Activated T-cell treated with anti-CD3 and anti-CD28 coated beads, Interleukin-2, amount 50 U/mL, for 24 hours (primary cell): ENCODE results near the gene UNC80.

Experiments
- DNase-seq: peaks from one replicate; pipeline ENCODE4 v3.0.0-alpha.2; 2020
- H3K27ac Mint-ChIP-seq: 2 replicates; pipeline ENCODE4 v1.8.0; 2020; ENCODE audit warnings: mild to moderate bottlenecking, mixed read lengths
- H3K27me3 Mint-ChIP-seq: 2 replicates; pipeline ENCODE4 v1.8.0; 2020; ENCODE audit warnings: mixed read lengths
- H3K36me3 Mint-ChIP-seq: 2 replicates; pipeline ENCODE4 v1.8.0; 2020; ENCODE audit warnings: low read depth, mixed read lengths
- H3K4me1 Mint-ChIP-seq: 2 replicates; pipeline ENCODE4 v1.8.0; 2020; ENCODE audit warnings: low read depth, mixed read lengths
- H3K4me3 Mint-ChIP-seq: 2 replicates; pipeline ENCODE4 v1.8.0; 2020; ENCODE audit warnings: mild to moderate bottlenecking, moderate library complexity, mixed read lengths
- H3K9me3 Mint-ChIP-seq: 2 replicates; pipeline ENCODE4 v1.8.0; 2020; ENCODE audit warnings: mixed read lengths

UNC80 gene

DNA sequence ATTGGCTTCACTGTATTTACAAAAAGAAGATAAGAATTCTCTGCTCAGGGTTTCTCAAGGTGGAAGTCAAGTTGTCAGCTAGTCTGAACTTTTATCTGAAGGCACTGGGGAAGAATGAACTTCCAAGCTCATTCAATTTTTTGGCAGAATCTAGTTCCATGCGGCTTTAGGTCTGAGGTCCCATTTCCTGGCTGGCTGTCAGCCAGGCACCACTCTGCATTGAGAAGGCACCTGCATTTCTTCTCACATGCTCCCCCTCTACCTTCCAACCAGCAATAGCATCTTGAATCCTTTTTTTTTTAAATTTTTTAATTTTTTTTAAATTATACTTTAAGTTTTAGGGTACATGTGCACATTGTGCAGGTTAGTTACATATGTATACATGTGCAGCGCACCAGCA is 184.6 kb downstream of the UNC80 start:
- no peaks in the 10 kb centered on the region for H3K4me1 Mint-ChIP-seq
- H3K36me3 Mint-ChIP-seq, result no peaks in the 10 kb centered on the region
- H3K27me3 Mint-ChIP-seq, result peaks cover 27% of the 10 kb centered on the region
- H3K4me3 Mint-ChIP-seq, result no peak overlapping the region
- no peaks in the 10 kb centered on the region for H3K9me3 Mint-ChIP-seq
- no peak overlapping the region for H3K27ac Mint-ChIP-seq
- DNase-seq, result no peak

DNA sequence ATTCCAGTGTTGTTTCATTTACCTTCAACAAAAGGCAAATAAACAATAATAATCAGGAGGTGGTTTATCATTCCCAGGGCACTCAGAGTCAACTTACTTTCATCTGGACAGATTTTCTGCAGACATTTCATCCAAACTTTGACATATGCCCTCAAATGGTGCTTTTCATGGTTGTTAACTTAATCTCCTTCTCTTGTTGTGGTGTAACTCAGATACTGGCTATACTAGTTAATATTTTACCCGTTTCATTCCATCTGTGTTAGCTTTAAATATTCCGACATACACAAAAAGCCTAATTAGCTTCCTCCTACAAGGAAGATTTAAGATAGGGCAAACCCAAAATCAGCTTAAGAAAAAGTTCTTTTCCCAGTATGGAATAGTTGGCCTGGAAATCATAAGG is 186.4 kb downstream of the UNC80 start:
- Mint-ChIP-seq H3K27ac (no peak overlapping the region), H3K4me3 (no peak overlapping the region), H3K4me1 (no peaks in the 10 kb centered on the region), H3K9me3 (no peaks in the 10 kb centered on the region), H3K27me3 (peaks cover 10% of the 10 kb centered on the region), H3K36me3 (no peaks in the 10 kb centered on the region)
- DNase-seq, result no peak

DNA sequence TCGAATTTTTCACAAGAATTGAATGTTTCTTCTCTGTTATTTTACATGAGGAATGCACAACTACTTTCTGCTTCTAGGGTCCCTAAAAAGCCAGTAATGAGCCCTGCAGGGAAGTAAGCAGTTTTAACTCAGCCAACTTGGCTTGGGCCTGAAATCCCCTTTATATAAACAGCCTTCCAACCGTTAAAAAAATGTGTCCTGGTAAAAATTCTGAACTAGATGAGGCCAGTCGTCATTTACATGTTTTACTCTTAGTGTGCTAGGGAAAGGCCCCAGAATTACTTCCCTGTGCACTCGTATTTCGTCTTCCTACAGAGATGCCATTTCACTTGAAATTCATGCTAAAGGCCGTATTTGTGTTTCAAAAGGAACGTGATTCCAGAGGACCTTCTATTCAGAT is 188.4 kb downstream of the UNC80 start:
- H3K27me3 Mint-ChIP-seq, result peaks cover 1% of the 10 kb centered on the region
- no peaks in the 10 kb centered on the region for H3K36me3 Mint-ChIP-seq
- H3K27ac Mint-ChIP-seq, result no peak overlapping the region
- H3K4me3 Mint-ChIP-seq, result no peak overlapping the region
- no peaks in the 10 kb centered on the region for H3K4me1 Mint-ChIP-seq
- H3K9me3 Mint-ChIP-seq, result no peaks in the 10 kb centered on the region
- DNase-seq, result no peak

DNA sequence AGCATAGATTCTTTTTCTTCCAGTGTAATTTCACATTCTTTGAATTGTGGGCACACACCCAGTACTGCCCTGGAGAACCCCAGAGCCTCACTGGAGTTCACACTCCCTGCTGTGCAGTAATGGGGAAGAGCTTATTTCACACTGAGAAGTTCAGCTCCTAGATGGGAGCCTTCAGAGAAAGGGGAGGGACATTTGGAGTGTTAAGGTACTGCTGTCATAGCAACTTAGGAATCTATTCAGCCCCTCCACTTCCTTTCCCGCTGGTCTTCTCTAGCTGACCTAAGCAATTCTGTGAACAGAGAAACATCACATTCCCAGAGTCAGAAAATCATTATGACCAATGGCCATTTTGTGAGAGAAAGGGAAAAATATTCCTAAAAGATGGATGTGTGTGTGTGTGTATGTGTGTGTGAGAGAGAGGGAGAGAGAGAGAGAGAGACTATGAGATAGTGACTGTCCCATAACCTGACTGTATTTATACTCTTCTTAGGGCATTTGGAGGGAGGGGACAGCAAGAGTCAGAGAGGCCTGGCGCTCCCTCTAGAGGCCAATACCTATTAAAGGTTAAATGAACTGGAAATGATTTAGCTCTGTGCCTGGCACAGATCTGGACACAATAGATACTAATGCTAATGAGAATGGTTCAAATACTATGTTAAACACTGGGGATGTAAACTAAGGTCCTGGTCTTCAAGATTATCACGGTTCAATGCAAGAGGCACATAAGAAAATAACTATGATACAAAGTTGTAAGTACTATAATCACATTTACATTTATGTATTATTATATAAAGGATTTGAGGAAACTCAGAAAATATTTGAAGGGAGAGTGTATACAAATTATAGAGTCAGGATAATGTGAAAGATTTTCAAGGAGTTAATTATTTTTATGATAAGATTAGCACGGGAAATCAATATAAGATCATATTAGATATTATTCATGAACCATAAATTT is 189.3 kb downstream of the UNC80 start:
- Mint-ChIP-seq H3K9me3 (no peaks in the 10 kb centered on the region), H3K27me3 (peaks cover 2% of the 10 kb centered on the region), H3K36me3 (no peaks in the 10 kb centered on the region), H3K4me1 (no peaks in the 10 kb centered on the region), H3K27ac (no peak overlapping the region), H3K4me3 (no peak overlapping the region)
- DNase-seq, result no peak

DNA sequence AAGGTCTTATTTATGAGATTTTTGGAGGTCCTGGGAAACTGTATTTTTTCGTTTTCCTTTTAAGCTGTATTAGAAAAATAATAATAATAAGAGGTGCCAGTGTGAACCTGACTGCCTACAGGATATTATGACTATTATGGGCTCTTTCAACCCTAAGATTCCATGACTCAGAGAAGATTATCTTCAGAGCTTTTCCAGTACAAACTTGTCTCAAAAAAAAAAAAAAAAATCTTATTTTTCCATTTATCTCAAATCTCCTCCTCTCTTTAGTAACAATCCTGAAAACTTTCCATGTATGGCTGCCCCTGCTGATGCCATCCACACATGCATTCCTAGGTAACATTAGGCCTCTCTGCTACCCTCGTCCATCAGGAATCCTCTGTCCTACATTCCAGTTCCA is 194.1 kb downstream of the UNC80 start:
- no peak overlapping the region for H3K27ac Mint-ChIP-seq
- no peaks in the 10 kb centered on the region for H3K4me1 Mint-ChIP-seq
- H3K36me3 Mint-ChIP-seq, result no peaks in the 10 kb centered on the region
- no peak for DNase-seq
- H3K9me3 Mint-ChIP-seq, result no peaks in the 10 kb centered on the region
- H3K4me3 Mint-ChIP-seq, result no peak overlapping the region
- peaks cover 2% of the 10 kb centered on the region for H3K27me3 Mint-ChIP-seq

DNA sequence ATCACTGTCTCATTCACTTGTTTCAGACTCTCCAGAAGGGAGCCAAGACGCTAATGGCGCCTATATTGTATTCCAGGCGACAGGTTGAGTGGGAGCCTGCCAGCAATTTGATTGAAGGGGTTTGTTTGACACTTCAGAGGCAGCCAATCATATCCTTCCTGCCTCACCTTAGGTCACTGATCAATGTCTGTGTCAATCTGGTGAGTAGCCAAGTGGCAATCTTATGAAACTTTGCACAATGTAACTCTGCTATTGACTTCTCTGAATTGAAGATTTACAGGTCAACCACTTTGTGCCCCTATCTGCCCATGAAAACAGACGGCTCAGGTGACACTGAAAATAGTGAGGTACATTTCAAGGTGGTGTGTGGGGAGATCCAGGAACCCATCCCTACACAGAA is 198.1 kb downstream of the UNC80 start:
- no peaks in the 10 kb centered on the region for H3K36me3 Mint-ChIP-seq

DNA sequence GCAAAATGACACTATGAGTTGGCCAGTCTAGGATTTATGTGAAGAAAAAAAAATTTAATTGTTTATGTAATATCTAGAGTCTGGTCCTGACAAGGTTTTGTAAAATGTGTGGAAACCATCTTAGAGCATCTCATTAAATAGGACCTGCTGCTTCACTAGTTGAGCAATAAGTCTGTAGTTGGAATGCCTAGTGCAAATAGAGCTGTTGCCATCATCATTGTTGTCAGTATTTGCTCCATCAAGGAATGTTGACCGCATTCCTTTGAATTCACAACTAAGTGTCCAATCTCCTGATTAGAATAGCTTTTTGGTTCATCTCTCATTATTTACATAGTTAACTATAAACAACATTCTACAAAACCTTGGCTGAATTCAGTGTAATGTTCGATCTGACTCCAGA is 198.6 kb downstream of the UNC80 start:
- no peak for DNase-seq
- Mint-ChIP-seq H3K36me3 (no peaks in the 10 kb centered on the region), H3K27me3 (peaks cover 13% of the 10 kb centered on the region), H3K4me3 (no peak overlapping the region), H3K4me1 (no peaks in the 10 kb centered on the region), H3K27ac (no peak overlapping the region), H3K9me3 (no peaks in the 10 kb centered on the region)

More for the DNA sequence above, 198.1 kb downstream of the UNC80 start:
- DNase-seq, result no peak
- H3K9me3 Mint-ChIP-seq, result no peaks in the 10 kb centered on the region
- no peak overlapping the region for H3K4me3 Mint-ChIP-seq
- H3K27me3 Mint-ChIP-seq, result peaks cover 13% of the 10 kb centered on the region
- H3K27ac Mint-ChIP-seq, result no peak overlapping the region
- H3K4me1 Mint-ChIP-seq, result no peaks in the 10 kb centered on the region

DNA sequence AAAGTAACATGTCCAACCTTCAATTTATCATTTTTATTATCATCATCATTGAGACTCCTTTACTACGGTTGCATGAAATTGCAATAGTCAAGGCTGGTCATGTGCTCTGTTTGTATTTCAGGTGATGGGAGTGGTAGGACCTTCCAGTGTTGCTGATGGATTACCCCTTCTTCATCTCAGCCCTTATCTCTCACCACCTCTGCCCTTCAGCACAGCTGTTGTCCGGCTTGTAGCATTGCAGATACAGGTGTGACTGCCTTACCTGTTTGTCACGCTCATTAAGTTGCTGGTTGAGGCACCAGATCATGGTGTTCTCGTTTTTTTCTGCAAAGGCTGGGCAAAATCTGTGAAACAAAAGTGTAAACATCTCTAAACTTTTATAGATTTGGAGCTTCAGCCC is 199.1 kb downstream of the UNC80 start:
- DNase-seq, result no peak
- Mint-ChIP-seq H3K27me3 (peaks cover 13% of the 10 kb centered on the region), H3K4me1 (no peaks in the 10 kb centered on the region), H3K36me3 (no peaks in the 10 kb centered on the region), H3K4me3 (no peak overlapping the region), H3K9me3 (no peaks in the 10 kb centered on the region), H3K27ac (no peak overlapping the region)

DNA sequence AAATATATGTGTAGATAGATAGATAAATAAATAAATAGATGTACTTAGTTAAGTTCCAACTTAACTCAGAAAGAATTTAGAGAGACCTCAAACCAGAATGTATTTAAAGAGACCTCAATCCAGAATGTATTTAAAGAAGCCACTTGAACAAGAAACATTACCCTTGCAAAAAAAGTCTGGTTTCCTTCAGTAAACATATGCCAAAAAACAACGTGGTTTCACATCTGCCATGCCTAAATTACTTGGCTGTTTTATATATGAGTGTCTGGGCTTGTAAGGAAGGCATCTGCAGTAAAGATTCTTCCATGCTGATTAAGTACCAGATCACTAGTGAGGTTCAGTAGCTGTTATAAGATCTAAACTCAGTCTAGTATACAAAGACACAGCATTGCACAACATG is 201.7 kb downstream of the UNC80 start:
- H3K9me3 Mint-ChIP-seq, result no peaks in the 10 kb centered on the region
- H3K27me3 Mint-ChIP-seq, result peaks cover 11% of the 10 kb centered on the region
- no peak overlapping the region for H3K27ac Mint-ChIP-seq
- no peak overlapping the region for H3K4me3 Mint-ChIP-seq
- no peak for DNase-seq
- H3K4me1 Mint-ChIP-seq, result no peaks in the 10 kb centered on the region
- H3K36me3 Mint-ChIP-seq, result no peaks in the 10 kb centered on the region

DNA sequence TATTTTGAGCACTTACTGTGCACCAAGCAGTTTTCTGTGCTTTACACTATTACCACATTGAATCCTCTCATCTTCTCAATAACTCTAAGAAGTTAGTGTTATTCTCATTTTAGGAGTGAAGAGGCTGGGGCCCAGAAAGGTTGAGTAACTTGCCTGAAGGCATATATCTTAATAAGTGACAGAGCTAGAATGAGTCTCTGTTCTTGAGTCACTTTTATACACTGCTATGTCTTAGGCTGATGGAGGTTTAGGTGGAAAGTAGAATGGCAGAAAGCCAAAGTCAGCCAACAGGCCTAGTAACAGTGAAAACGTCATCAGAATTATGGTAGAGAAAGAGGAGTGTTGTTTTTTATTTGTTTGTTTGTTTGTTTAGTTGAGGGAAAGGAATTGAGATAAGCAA is 202.9 kb downstream of the UNC80 start:
- H3K27ac Mint-ChIP-seq, result no peak overlapping the region
- H3K36me3 Mint-ChIP-seq, result no peaks in the 10 kb centered on the region
- no peaks in the 10 kb centered on the region for H3K9me3 Mint-ChIP-seq
- no peak overlapping the region for H3K4me3 Mint-ChIP-seq
- no peaks in the 10 kb centered on the region for H3K4me1 Mint-ChIP-seq
- no peak for DNase-seq
- peaks cover 11% of the 10 kb centered on the region for H3K27me3 Mint-ChIP-seq

DNA sequence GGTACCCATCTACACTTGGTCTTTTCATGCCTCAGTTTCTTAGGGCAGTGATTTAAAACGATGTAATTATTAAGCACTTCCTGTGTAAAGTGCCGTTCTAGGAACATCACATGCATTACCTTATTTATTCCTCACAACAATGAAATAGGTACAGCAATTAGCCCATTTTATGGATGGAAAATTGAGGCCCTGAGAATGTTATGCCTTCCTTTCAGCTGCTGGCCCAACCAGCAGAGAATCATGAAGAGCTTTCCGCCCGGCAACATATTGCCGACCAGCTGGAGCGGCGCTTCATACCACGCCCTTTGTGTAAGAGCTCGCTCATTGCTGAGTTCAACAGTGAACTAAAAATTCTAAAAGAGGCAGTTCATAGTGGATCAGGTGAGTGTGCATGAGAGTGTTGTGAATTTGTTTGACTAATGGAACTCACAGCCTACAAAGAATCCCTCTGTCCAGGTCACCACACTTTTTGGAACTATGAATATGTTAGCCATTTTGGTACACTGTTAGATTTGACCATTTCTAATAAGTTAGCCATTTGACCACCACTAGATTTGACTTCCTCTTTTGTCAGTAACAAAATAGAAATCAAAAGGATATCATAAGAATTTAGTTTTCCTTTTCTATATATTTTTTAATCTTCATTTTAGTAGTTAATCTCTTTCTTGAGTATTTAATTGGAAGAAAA is 205.2 kb downstream of the UNC80 start:
- no peak overlapping the region for H3K27ac Mint-ChIP-seq
- no peaks in the 10 kb centered on the region for H3K9me3 Mint-ChIP-seq
- no peak overlapping the region for H3K4me3 Mint-ChIP-seq
- no peaks in the 10 kb centered on the region for H3K4me1 Mint-ChIP-seq
- no peak for DNase-seq
- no peaks in the 10 kb centered on the region for H3K36me3 Mint-ChIP-seq
- H3K27me3 Mint-ChIP-seq, result peaks cover 11% of the 10 kb centered on the region

DNA sequence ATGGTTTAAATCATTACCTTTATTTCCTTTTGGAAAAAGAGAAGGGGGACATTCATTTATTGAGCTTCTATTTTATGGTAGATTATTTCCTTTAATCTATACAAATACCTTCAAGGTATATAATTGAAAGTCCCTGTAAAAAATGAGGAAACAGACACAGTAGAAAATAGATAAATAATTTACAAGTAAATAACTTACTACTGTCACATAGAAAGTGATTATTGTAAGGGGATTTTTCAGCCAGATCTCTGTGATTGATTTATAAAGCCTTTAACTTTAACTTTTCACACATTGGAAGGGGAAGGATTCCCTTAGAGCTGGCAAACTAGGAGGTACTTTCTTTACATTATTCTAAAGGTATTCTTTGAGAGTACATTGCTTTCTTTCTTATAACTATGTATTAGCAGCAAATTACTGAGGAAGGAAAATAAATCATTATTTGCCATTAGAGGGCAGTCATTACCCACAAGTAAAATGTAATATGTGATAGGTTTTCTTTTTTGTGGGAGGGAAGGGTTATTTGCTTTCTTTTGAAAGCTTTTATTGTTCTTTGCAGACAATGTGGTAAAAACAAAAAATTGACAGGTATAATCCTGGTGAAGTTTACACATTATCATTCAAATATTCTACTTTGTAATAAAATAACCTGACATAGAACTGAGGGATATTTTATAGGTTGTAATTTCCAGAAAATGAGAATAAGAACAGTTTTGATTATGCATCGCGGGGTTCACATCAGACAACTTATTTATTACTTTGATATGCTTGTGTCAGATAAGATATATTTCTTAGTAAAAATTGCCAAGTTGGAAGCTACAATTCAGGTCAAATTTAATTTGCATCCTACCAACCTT is 206.0 kb downstream of the UNC80 start:
- H3K4me1 Mint-ChIP-seq, result no peaks in the 10 kb centered on the region

DNA sequence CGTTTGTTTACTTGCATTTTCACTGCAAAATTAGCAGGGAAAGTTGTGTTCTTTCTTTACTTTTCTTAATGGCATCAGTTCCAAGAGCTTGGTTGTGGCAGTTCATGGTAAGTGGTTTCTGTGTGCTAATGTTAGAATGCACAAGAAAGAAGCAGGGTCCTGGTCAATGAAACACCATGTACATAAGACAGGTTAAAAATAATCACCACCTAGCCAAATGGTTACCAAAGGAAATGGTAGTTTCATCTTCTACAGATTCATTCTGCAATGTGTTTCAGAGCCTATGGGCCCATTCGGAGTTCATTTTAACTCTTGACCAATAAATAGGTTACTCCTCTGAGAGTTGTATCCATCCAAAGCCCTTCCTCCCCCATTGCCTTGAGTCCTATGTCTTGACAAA is 212.7 kb downstream of the UNC80 start:
- no peak for DNase-seq
- no peaks in the 10 kb centered on the region for H3K36me3 Mint-ChIP-seq
- no peak overlapping the region for H3K4me3 Mint-ChIP-seq
- peaks cover 3% of the 10 kb centered on the region for H3K4me1 Mint-ChIP-seq
- H3K27me3 Mint-ChIP-seq, result peaks cover 24% of the 10 kb centered on the region
- no peaks in the 10 kb centered on the region for H3K9me3 Mint-ChIP-seq
- H3K27ac Mint-ChIP-seq, result no peak overlapping the region

More for the DNA sequence above, 206.0 kb downstream of the UNC80 start:
- H3K27me3 Mint-ChIP-seq, result peaks cover 4% of the 10 kb centered on the region
- H3K36me3 Mint-ChIP-seq, result no peaks in the 10 kb centered on the region
- H3K27ac Mint-ChIP-seq, result no peak overlapping the region
- H3K4me3 Mint-ChIP-seq, result no peak overlapping the region
- H3K9me3 Mint-ChIP-seq, result no peaks in the 10 kb centered on the region
- DNase-seq, result no peak

DNA sequence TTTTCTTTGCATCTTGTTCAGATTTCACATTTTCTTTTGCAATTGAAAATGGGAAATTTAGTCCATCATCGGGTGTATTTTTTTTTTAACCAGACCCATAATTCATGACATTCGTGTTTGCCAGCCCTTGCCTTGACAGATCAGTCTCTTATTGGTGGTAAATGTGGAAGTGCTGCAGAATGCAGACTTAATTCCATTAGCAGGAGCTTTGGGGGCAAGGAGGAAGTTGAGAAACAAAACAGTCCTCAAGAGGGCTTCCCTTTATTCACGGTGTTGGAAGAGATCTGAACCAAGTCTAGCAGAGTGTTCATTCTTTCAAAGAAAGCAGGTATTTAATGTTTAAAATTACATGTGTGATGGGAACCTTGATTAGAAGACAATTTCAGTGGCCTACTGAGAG is 214.2 kb downstream of the UNC80 start:
- Mint-ChIP-seq H3K36me3 (no peaks in the 10 kb centered on the region), H3K4me1 (peaks cover 3% of the 10 kb centered on the region), H3K9me3 (no peaks in the 10 kb centered on the region), H3K27ac (no peak overlapping the region), H3K27me3 (peaks cover 24% of the 10 kb centered on the region), H3K4me3 (no peak overlapping the region)
- no peak for DNase-seq
